GM18511 (cell line): ENCODE data around the gene CNDP2.
A peak's percentile ranks its signal among the peaks of the same experiment; 100 is the strongest.

Source experiments
- ATAC-seq: cut with Tn5 transposase; IDR thresholded peaks from one replicate; pipeline ENCODE4 v1.9.1; 2021; ENCODE audit warnings: mild to moderate bottlenecking, moderate library complexity; ENCODE audit not compliant: unreplicated experiment

The CNDP2 gene

DNA sequence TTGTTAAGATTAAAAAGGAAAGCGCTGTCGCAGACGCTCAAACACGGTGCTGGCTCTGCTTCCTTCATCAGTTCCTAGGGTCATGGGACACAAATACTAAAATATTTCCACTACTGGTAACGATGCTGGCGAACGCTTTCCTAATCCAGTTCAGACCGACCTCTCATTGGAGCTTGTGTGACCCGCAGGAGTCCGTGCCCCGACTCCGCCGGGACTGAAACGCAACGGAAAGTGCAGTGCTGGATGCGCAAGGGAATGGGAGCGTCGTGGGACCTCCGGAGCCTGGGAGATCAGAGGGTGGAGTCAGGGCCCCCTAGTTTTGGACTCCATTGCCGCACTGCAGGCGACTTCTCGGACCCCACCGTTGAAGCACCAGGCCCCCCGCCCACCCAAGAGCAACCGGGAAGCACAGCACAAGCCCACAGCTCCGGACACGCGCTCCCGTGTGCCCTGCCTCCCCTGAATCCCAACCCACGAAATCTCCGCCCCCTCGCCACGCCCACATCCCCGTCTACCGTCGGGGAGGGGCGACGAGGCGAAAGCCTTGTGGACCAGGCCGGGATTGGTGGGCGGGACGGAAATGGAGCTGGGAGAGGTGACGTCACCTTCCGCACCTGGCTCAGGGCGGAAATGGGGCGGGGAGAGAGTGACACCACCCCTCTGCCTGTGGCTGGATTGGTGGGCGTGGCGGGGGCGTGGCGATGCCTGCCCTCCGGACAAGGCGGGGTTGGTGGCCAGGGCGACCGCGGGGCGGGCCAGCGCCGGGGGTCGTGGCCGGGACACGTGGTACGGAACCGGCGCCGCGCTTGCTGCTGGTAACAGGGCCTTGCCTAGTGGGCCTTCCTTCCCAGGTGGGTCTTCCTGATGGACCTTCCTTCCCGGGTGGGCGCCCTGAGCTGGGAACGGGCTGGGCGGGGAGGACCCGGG, at the start of gene CNDP2:
CNDP2 (plus strand) TSS at position 783 of the 927 bp plus-strand sequence. CDS start 3,611 bp downstream, outside the sequence.
- ATAC-seq, result peak; percentile 76

DNA sequence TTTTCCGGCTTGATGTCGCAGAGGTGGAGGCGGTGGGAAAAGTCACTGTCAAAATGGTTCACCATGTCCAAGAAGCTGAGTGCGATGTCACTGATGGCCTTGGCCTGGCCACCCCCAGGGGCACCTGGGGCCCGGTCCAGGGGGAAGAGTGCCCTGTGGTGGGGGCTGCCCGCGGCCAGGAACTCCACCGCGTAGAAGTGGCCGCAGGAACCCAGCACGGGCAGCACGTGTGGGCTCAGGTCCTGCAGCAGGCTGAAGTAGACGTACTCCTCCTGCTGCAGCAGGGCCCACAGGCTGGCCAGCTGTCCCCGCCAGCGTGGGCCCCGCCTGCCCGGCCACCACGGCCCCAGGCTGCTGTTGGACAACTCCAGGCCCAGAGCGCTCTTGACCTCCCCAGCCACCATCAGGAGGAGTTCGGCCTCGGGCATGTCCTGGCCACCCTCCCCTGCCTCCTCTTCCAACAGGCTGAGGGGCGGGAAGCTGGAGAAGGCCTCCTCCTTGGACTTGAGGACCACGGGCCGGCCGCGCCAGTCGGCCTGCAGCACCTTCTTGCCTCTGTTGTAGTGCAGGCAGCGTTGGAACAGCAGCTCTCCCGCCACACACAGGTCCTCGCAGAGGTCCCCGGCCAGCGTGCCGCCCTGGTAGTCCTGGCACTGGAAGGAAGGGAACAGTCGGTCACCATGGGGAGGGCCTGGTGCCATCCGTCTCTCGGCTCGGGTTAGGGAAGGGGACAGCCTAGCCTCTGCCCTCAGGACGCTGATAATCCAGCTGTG, 49.3 kb upstream of the CNDP2 start:
- ATAC-seq, result no peak

DNA sequence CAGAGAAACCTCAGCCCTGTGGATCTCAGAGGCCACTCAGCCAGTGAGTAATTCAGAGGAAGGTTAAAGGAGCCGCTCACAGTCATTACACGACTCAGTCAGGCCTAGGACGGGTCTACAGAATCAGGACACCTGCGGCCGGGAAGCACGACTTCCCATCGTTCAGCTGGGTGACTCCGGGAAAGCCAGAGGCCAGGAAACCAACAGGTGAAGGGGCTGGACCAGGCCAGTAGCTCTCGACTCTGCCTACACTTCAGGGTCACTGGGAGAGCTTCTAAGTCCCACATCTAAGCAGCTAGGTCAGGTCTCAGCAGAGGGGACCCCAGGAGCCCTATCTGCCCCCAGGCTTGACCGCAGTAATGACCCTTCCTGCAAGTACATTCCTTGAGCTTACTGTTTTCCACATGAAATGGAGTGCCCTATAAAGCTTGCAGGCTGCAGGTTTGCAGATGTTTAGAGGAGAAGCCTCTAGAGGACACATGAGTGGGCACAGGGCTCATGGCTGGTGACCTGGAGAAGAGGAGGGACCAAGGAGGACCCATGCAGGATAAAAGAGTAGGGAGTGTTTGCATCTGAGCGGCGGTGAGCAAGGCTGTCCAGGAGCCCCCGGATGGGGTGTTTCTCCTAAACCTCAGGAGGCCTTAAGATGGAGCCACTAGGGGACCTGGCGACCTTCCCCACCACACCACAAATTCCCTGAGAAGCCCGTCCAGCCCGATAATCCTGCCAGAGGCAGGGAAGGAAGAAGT, 48.6 kb upstream of the CNDP2 start:
- ATAC-seq, result no peak

DNA sequence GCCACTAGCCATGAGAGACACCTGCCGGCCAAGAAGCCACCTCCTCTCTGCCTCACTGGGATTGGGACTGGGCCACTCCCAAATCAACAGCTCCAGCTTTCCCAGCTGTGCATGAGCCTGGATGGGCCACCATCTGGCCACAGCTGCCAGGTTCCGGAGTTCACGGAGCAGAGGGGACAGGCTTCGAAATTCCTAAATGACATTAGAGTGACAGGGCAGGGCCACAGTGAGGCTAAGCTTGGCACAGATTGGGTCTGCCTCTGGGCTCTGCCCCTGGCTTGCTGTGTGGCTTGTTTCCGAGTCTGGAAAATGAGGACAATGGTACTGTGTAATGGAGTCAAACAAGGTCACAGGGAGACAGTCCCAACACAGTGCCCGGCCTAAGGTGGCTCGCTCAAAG, 45.5 kb upstream of the CNDP2 start:
- no peak for ATAC-seq

DNA sequence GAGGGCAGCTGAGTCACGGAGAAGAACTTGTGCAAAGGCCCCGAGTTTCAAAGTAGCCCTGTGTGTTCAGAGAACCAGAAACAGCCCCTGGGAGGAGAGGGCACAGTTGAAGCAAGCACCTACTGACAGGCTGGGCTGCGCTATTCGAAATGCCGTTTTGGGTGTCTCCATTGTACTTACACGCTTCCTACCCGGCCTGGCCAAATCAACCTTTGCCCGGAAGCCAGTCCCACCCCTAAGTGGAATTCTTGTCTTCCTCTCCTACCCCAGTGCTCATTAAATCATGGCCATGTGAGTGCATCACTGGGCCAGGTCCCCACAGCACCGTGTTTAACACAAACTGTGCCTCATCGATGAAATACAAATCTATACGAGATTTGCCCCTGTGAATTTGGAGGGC, 45.0 kb upstream of the CNDP2 start:
- ATAC-seq, result no peak

DNA sequence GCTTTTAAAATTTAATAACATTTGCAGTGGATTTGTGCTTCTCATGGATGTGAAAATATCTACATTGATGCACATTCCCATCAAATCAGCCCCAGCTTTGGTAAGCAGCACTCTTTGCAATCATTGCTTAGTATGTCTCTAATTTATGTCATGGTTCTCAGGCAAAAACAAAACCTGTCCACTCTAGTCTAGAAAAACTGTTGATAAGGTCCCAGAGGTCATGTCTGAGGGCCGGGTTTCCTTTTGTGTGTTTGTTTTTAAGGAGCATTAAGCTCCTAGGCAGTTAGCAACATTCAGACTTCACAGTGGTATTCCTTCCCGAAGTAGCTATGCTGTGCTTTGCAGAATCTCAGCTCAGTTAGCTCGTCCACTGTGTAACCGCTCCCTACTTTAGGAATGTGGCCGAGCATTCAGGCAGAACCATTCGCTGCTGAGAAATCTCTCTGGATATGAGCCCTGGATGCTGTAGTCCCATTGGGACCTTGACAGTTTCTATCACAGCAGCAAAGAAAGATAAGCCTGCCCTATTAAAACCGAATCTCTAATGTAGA, 43.1 kb upstream of the CNDP2 start:
- ATAC-seq, result no peak

DNA sequence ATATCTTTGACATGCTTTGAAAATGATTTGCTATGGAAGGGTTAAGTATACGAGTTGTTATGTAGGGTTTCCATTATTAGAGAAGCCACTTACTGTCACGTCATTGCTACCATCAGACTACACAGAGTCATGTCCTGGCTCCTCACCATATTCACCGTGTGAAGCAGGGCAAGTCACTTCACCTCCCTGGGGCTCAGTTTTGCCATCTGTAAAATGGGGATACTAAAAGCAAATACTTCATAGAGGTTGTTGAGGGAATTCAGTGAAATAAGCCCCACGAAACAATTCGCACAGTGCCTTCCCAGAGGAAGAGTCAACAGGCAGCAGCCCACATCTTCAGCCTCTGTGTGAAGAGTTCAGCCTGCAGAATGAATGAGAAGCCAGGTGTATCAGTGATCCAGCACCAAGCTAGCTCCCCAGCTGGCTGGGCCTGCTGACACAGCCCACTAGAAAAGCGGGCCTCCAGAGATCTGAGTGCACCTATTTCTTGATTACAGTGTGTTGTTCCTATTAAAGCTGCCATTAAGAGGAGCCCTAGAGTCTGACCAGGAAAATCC, 42.4 kb upstream of the CNDP2 start:
- no peak for ATAC-seq

DNA sequence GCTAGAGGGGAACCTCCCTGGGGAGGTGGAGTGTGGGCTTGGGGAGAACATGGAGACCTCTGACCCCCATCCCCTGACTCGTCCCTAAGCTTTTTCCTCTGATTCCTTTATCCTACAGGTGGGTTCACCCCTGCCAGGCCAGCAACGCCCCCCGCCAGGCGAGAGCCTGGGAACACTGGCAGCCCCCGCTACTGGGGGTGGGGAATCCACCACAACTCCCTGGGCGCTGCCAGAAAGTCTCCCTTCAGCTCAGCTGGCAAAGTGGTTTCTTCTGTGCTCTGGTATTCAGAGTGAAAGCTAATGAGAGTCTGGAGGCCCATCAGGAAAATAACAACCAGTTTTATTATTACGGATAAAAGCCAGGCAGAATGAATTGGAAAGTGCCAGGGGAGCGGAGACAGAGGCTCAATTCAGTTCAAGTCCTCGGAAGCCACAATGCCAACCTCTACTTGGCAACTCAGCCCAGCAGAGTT, 41.8 kb upstream of the CNDP2 start:
- ATAC-seq, result no peak

DNA sequence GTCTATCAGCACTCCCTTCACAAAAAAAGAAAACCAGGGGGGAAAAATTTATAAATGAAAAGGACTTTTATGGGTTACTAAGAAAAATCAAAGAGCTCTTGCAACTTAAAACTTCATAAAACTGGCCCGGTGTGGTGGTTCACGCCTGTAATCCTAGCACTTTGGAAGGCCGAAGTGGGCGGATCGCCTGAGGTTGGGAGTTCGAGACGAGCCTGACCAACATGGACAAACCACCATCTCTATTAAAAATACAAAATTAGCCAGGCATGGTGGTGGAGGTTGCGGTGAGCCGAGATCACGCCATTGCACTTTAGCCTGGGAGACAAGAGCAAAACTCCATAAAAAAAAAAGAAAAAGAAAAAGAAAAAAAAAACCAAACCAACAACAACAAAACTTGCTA, 40.8 kb upstream of the CNDP2 start:
- no peak for ATAC-seq

DNA sequence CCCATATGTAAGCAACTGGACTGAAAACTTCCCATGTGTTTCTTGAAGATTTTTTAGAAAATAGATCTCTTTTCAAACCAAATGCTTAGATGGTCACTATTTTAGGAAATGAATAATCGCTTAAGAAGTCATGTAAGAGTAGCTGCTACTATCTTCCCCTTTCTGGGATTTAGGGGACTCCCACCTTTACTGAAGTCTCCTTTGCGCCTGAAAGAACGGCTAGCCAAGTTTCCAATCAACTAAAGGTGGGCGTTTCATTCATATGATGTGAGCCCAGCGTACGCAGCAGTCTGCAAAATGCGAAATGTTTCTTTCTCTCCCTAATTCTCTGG, 40.2 kb upstream of the CNDP2 start:
- ATAC-seq, result no peak

DNA sequence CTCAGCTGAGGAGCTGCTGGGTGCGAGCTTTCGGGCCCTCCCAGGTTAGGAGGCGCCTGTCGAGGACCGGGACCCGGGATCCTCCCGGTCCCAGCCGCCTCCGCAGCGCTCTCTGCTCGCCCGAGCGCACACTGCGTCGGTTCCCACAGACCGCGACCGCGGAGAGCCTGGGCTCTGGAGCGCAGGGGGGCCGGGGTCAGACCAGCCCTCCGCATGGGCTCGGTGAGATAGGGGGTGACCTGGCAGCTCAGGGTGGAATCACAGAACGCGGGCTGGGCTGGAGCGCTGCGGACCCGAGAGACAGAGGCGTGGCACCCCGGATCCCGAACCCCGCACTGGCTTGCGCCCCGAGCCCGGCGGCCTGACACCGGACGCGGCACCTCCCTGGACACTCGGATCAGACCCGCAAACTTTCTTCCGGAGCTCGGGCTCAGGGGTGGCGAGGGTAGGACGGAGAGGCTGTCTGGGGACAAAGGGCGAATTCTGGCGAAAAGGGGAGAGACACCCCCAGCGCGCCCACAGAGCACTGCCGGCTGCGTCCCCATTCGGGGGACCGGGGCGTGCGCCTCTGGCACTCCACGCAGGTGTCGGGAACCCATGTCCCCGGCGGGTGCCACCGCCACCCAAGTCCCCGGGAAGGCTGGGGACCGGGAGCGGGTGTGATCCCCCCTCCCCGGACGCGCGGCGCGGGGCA, 39.7 kb upstream of the CNDP2 start:
- no peak for ATAC-seq

DNA sequence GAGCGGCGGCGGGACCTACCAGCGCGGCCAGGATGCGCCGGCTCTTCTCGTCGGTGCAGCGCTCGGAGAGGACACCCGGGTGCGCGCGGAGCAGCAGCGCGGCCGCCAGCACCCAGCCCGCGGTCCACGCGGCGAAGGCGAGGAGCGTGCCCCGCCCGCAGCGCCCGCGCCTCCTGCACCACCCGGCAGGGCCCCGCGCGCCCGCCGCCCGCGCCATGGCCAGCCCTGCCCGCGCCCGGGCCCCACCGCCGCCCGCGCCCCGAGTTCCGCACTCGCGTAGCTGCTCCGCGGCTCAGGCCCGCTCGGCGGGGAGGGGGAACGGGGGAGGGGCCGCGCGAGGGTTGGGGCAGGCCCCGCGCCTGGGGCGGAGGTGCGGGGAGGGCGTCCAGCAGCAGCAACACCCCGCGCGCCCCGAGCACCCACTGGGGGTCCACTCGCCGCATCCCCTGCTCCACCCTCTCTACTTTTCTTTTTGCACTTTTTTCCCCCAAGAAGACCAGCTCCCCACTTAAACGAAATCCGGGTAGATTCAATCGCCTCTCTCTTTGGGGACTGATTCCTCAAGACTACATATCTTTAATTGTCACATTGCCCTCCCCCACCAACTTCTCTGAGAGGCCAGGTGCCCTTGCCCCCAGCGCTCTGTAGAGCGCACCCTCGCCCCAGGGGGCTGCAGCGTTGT, 39.0 kb upstream of the CNDP2 start, which contains the start of gene DIPK1C:
DIPK1C (minus strand) TSS at position 266 of the 682 bp plus-strand sequence; CDS start at position 217, 49 bp downstream.
- ATAC-seq, result no peak

DNA sequence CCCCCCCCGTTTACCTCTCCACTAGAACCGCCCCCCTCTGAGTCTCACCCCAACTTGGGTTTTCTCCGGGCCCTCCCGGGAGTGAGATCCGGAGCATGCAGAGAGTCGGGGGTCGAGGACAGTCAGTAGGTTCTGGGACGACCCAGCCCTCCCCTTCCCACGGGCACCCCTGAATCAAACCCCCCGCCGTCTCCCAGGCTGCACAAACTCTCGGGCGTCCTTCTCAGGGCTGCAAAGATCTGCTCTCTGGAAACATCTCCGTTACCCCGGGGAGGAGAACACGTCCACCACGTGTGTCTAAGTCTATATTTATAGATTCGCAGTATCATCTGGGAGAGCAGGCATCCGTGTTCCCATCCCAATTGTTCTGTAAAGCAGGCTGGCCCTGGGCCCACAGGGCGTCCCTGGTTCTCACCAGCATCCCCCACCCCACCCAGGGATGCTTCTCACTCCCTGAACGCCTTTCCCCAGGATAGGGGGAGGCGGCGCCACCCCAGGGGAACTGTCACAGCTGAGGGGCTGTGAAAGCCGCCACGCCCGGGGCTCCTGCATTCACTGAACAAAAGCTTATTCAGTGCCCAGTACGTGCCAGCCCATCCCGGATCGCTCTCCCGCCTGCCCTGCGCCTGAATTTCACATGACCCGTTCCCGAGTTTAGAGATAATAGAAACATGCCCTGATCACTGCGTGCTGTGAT, 38.3 kb upstream of the CNDP2 start:
- no peak for ATAC-seq

DNA sequence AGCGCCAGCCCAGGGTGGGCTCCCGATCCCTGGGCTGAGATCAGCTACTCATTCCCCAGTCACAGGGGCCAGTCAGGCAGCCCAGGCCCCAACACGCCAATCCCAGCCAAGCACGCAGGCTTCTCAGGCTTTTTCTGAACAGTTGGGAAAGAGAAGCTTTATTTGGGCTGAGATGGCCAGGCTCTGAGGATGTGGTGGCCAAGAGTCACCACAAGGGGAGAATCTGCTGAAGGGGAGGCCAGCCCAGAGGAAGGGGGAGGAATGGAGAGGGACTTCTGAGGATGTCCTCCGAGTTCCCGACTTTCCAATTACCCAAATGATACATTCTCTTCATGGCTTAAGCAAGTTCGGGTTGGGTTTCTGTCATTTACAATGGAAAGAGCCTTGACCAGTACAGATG, 36.3 kb upstream of the CNDP2 start:
- ATAC-seq, result no peak

DNA sequence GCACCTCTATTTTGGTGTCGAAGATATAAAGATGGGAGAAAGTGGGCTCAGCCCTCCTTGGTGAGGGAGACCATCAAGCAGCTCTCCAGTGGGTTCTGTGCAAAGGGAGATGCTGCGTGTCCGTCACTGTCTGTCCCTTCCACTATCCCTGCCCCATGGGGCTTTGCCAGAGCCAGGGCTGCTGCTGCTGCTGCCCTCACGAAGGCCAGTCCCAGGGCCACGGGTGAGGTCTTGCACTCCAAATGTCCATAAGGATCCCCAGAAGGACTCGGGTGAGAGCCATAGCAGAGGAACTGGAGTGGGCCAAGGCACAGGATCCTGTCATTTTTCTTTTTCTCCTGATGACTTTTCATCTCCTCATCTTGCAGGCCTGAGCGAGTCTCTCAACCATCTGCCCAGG, 35.3 kb upstream of the CNDP2 start:
- no peak for ATAC-seq

DNA sequence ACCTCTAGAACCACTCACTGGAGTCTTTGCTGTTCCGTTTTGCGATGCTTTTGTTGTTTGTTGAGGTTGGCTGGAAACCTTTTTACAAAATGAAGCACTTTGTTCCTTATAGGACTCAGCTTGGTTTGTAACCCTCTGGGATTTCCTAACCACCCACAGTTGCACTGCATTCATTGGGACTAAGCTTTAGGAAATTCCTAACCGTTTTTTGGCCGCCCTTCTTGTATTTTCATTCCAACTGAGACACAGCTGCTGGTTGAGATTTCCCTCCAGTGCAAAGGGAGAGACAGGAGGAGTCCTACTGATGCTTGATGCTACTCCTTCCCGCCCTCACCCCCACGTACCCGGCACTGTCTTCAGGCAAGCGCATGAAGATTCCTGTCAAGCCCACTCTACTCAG, 32.9 kb upstream of the CNDP2 start:
- no peak for ATAC-seq

DNA sequence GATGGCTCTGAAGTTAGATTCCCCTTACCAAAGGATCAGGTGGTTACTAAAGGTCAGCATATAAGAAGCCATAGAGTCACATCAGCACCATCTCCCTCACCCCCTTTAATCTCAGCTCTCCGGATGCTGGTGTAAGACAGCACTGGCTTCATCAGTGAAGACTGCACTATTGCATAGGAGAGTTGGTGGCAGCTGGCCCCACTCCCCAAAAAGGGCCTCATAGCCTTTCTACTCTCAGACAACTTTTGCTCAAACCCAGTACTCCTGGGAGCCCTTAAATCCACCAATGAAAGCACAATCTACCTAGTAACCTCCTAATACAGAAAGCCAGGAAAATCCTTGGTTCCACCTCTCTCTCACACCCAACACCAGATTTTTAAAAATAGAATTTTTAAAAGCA, 32.2 kb upstream of the CNDP2 start:
- no peak for ATAC-seq

DNA sequence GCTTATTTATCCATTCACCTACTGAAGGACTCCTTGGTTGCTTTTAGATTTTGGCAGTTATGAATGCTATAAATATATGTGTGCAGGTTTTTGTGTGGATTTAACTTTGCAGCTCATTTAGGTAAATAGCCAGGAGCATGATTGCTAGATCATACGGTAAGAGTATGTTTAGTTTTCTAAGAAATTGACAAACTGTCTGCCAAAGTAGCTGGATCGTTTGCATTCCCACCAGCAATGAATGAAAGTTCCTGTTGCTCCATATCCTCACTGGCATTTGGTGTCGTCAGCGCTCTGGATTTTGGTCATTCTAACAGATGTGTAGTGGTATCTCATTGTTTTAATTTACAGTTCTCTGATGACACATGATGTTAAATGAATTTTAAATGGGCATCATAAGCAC, 30.4 kb upstream of the CNDP2 start:
- ATAC-seq, result no peak

DNA sequence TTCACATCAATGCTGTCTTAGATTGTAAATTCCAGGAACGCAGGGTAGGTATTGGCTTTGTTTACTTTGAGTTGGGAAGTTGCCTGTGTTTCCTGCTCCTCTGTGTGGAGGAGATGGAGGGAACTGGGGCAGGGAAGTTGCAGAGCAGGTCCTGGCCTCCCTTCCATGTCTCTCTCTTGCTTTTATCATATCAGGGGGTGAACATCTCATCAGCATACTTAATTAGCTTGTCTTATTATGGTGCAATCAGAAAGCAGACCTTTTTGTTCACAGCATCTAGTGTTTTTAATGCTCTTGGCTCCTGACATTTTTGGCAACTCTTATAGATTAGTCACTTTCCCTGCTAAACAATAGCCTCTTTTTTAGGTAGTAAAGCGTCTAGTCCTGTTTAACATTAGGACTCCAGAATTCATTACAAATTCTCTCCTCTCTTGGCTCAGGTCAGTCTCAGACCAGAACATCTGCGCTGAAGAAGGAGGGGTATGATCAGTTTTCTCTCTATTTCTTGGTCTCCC, 27.6 kb upstream of the CNDP2 start:
- no peak for ATAC-seq
